Upper lobe of left lung (tissue), 6 donors: ENCODE data around the gene OIT3. TPM values are rescaled to one million over a fixed set of nuclear protein-coding genes. Genes with fewer than 3 reads are reported as not detected.

Source experiments
- ATAC-seq, 2 donors: fragments of 200-7000 bp; cut with Tn5 transposase; one replicate each; pipeline ENCODE4 v1.9.1; 2022; ENCODE audit warnings: mild to moderate bottlenecking in 2 of 2, moderate library complexity in 2 of 2; ENCODE audit not compliant: low FRiP score in 2 of 2
- DNase-seq, 2 donors: peaks; one replicate each; pipeline ENCODE4 v3.0.0-alpha.2; 2019 to 2020
- H3K27ac ChIP-seq, 4 donors: fragments of 200-600 bp; sonication (generic); one replicate each; pipeline ENCODE4 v1.5.1; 2016 to 2019
- H3K27me3 ChIP-seq, 4 donors: fragments of 200-600 bp; sonication (generic); one replicate each; pipeline ENCODE4 v1.5.1; 2017 to 2019
- H3K36me3 ChIP-seq, 4 donors: fragments of 200-600 bp; sonication (generic); one replicate each; pipeline ENCODE4 v1.5.1; 2016 to 2019
- H3K4me1 ChIP-seq, 4 donors: fragments of 200-600 bp; sonication (generic); one replicate each; pipeline ENCODE4 v1.5.1; 2018 to 2019
- H3K4me3 ChIP-seq, 4 donors: fragments of 200-600 bp; sonication (generic); one replicate each; pipeline ENCODE4 v1.5.1; 2017 to 2019; ENCODE audit warnings: mild to moderate bottlenecking in 2 of 4, moderate library complexity in 1 of 4
- H3K9me3 ChIP-seq, 4 donors: fragments of 200-600 bp; sonication (generic); one replicate each; pipeline ENCODE4 v1.5.1; 2018 to 2019
- EP300 ChIP-seq, 4 donors: sonication (generic); formaldehyde crosslinking; IDR thresholded peaks; one replicate each; pipeline ENCODE4 v1.5.1; 2017; ENCODE audit warnings: antibody characterized with exemption in 4 of 4, control low read depth in 2 of 4
- POLR2A ChIP-seq, 4 donors: fragments of 450-650 bp; IDR thresholded peaks; one replicate each; pipeline ENCODE4 v1.5.1; 2016 to 2017; ENCODE audit warnings: antibody characterized with exemption in 4 of 4, mild to moderate bottlenecking in 2 of 4
- POLR2AphosphoS5 ChIP-seq, 2 donors: sonication (generic); formaldehyde crosslinking; IDR thresholded peaks; one replicate each; pipeline ENCODE4 v1.5.1; 2017; ENCODE audit warnings: antibody characterized with exemption in 2 of 2
- WGBS, 2 donors: methylation state at CpG; one replicate each; pipeline ENCODE4 v1.1.5; 2017 to 2018; 5-methylcytosine and 5-hydroxymethylcytosine counted together
- total RNA-seq, 6 donors: library from RNA; depleted of rRNA in 4 of 6; stranded (reverse); fragments of >200 nt in 4 of 6; gene quantifications; one replicate each; pipeline versions ENCODE4 v1.1.0 to v1.2.1, GENCODE V29; 2016 to 2021
- TF ChIP-seq, protein P1 (sequence below), 6 experiments: fragments of 450-650 bp in 4 of 6; fragments of 200-600 bp in 2 of 6; sonication (generic) in 2 of 6; IDR thresholded peaks; one replicate each; pipeline ENCODE4 v1.5.1; 2016 to 2019; ENCODE audit warnings: antibody characterized with exemption in 6 of 6
- donor health status: DM: no; HTN: no; CAD: no; lungs with moderate emphysema.
- donor health status: DM: no; HTN: yes; CAD: no; lungs with severe emphysema.

Gene OIT3
- total RNA-seq, 6 donors from 2014 or later = 0.15 to 0.20 TPM; not detected in 4

DNA sequence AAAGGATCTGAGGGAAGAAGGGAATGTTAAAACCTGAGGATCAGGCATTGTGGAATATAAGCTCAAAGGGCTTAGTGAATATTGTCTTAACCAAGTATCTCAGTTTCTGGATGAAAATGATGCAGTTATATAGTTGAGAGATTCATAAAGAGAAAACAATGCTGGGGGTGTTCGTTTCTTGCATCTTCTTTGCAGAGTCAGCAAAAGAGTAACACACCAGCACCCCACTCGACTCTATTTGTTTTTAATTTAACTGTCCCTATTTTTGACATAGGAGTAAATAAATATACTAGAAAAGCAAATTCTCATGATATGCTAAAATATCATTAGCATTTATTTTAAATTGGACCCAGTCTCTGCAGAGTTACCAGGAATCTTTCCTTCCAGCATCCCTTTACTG lies 7.6 kb upstream of the OIT3 start:
- no peak overlapping the region for H3K27ac ChIP-seq
- H3K27me3 ChIP-seq = no peaks in the 10 kb centered on the region
- TF ChIP-seq, protein P1, sequence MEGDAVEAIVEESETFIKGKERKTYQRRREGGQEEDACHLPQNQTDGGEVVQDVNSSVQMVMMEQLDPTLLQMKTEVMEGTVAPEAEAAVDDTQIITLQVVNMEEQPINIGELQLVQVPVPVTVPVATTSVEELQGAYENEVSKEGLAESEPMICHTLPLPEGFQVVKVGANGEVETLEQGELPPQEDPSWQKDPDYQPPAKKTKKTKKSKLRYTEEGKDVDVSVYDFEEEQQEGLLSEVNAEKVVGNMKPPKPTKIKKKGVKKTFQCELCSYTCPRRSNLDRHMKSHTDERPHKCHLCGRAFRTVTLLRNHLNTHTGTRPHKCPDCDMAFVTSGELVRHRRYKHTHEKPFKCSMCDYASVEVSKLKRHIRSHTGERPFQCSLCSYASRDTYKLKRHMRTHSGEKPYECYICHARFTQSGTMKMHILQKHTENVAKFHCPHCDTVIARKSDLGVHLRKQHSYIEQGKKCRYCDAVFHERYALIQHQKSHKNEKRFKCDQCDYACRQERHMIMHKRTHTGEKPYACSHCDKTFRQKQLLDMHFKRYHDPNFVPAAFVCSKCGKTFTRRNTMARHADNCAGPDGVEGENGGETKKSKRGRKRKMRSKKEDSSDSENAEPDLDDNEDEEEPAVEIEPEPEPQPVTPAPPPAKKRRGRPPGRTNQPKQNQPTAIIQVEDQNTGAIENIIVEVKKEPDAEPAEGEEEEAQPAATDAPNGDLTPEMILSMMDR (IDR thresholded peaks at IDR 0.05) = no peak
- TF ChIP-seq POLR2AphosphoS5 (IDR thresholded peaks at IDR 0.05) (no peak), EP300 (IDR thresholded peaks at IDR 0.05) (no peak), POLR2A (IDR thresholded peaks at IDR 0.05) (no peak)
- WGBS, 2 donors = 81 to 88% methylated on average over 2 of the region's 2 CpGs
- ATAC-seq (no peak), DNase-seq (no peak)
- H3K9me3 ChIP-seq = no peaks in the 10 kb centered on the region
- H3K36me3 ChIP-seq = peaks cover 0 to 36% (median 6%) of the 10 kb centered on the region in 4 donors
- H3K4me1 ChIP-seq = no peaks in the 10 kb centered on the region
- H3K4me3 ChIP-seq = no peak overlapping the region

DNA sequence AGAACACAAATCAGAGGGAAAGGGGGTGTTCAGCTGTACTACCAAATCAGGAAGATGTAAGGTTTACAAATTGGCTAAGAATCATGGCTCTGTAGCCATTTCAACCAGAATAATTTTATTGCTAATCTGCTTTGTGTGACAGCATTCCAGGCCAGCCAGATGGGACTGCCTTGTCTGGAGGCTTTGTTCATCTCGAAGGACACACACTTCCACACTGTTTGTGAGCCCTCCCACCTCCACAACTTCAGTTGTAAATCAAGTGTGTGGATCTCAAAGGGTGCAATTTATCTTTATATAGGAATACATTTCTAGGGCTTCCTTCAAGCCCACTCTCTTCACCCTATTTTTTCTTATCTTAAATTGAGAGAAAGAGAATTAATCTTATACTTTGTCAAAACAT lies 6.9 kb upstream of the OIT3 start:
- H3K4me3 ChIP-seq = no peak overlapping the region
- no peaks in the 10 kb centered on the region for H3K4me1 ChIP-seq
- 68 to 94% methylated on average over 1 of the region's 1 CpG for WGBS, 2 donors
- H3K36me3 ChIP-seq = peaks cover 0 to 36% (median 6%) of the 10 kb centered on the region in 4 donors
- H3K27ac ChIP-seq = peak overlapping the region in 1 of 4 donors; percentile 14
- DNase-seq = no peak
- no peak for ATAC-seq
- no peak for TF ChIP-seq POLR2A (IDR thresholded peaks at IDR 0.05)
- no peak for TF ChIP-seq POLR2AphosphoS5 (IDR thresholded peaks at IDR 0.05)
- TF ChIP-seq EP300 (IDR thresholded peaks at IDR 0.05) = no peak
- TF ChIP-seq, protein P1 (IDR thresholded peaks at IDR 0.05) = no peak
- H3K27me3 ChIP-seq = no peaks in the 10 kb centered on the region
- no peaks in the 10 kb centered on the region for H3K9me3 ChIP-seq

DNA sequence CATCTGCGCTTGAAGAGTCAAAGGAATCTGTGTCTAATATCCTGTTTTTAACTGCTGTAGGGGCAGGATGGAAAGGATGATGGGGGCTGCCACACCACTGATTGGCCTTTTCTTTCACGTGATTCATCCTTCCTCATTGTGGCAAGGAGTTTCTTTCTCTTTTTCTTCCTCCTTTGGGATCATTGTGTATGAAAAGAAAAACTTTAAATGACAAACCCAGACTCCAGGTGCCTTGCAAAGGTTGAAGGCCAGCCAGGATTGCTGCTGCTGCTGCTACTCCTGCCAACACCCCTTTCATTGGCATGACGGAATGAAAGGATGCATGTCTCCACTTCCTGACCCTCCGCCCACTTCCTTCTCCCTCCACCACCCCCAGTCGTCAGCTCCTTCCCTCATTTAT lies 6.5 kb upstream of the OIT3 start:
- no peaks in the 10 kb centered on the region for H3K9me3 ChIP-seq
- no peaks in the 10 kb centered on the region for H3K4me1 ChIP-seq
- H3K27ac ChIP-seq = peak overlapping the region in 1 of 4 donors; percentile 35
- no peak for ATAC-seq
- 20 to 35% methylated on average over 5 of the region's 5 CpGs for WGBS, 2 donors
- H3K4me3 ChIP-seq = peak overlapping the region in 1 of 4 donors; percentile 13
- peaks cover 0 to 36% (median 6%) of the 10 kb centered on the region in 4 donors for H3K36me3 ChIP-seq
- no peak for DNase-seq
- TF ChIP-seq EP300 (IDR thresholded peaks at IDR 0.05) = no peak
- no peak for TF ChIP-seq POLR2AphosphoS5 (IDR thresholded peaks at IDR 0.05)
- TF ChIP-seq, protein P1 (IDR thresholded peaks at IDR 0.05) = no peak
- TF ChIP-seq POLR2A (IDR thresholded peaks at IDR 0.05) = no peak
- H3K27me3 ChIP-seq = no peaks in the 10 kb centered on the region

DNA sequence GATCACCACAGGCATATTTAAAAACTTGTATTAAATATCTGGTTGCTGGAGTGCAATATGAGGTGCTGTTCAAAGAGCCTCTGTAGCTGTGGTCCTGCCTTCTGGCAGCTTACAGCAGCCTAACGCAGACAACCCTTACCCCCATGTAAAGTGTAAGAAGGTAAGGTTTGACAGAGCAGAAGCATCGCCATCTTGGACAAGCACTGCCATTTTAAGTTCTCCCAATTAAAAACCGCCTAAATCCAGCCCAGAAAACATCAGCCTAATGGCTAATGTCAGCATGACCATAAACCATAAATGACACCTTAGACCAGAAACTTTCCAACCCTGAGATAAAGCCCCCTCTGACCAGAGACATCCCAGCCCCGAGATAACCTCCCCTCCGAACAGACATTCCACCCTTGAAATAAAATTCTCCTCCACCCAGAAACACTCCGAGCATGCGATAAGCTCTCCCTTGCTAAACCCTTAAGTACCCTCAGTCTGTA lies 5.3 kb upstream of the OIT3 start:
- Histone ChIP-seq H3K36me3 (peaks cover 0 to 35% (median 6%) of the 10 kb centered on the region in 4 donors), H3K9me3 (no peaks in the 10 kb centered on the region), H3K27me3 (no peaks in the 10 kb centered on the region), H3K4me3 (no peak overlapping the region), H3K27ac (no peak overlapping the region), H3K4me1 (no peaks in the 10 kb centered on the region)
- no peak for ATAC-seq
- no peak for DNase-seq
- 90 to 98% methylated on average over 5 to 7 of the region's 7 CpGs for WGBS, 2 donors
- TF ChIP-seq POLR2AphosphoS5 (IDR thresholded peaks at IDR 0.05) = no peak

DNA sequence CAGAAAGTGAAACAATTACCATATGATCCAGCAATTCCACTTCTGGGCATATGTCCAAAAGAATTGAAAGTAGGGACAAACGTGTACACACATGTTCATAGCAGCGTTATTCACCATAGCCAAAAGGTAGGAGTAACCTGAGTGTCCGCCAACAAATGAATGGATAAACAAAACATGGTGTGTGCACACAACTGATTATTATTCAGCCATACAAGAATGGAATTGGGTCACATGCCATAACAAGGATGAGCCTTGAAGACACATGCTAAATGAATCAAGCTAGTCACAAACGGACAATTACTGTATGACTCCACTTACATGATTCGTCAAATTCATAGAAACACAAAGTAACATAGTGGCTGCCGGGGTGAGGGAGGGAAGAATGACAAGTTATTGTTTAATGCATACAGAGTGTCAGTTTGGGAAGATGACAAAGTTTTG lies 4.1 kb upstream of the OIT3 start:
- no peak overlapping the region for H3K4me3 ChIP-seq
- H3K27me3 ChIP-seq = no peaks in the 10 kb centered on the region
- DNase-seq (no peak), ATAC-seq (no peak)
- peaks cover 0 to 29% (median 6%) of the 10 kb centered on the region in 4 donors for H3K36me3 ChIP-seq
- WGBS, 2 donors = 59 to 60% methylated on average over 6 of the region's 6 CpGs
- no peaks in the 10 kb centered on the region for H3K4me1 ChIP-seq
- no peak overlapping the region for H3K27ac ChIP-seq
- no peaks in the 10 kb centered on the region for H3K9me3 ChIP-seq
- no peak for TF ChIP-seq EP300 (IDR thresholded peaks at IDR 0.05)
- TF ChIP-seq, protein P1 (IDR thresholded peaks at IDR 0.05) = no peak
